ENCODE results near the gene IFT81. TPM values are rescaled to one million over a fixed set of nuclear protein-coding genes. Genes with fewer than 3 reads are reported as not detected.

The IFT81 gene
- total and polyA plus RNA-seq, 2 donors from 2014 or later: 6.5 to 16.6 TPM

GRCh38 chr12:110228756-110229155 lies 104.6 kb downstream of the IFT81 start:
- intact Hi-C loops (cut with DNase I): no loop called here
- H3K4me3 ChIP-seq (ENCODE audit: low read length in 3 of 3): no peak overlapping the region
- no peaks in the 10 kb centered on the region for H3K9me3 ChIP-seq (ENCODE audit: control insufficient read depth in 2 of 3, insufficient read depth in 1 of 3, low read length in 3 of 3)
- H3K36me3 ChIP-seq (ENCODE audit: control insufficient read depth in 2 of 3, insufficient read depth in 3 of 3, low read length in 3 of 3): peaks cover 0 to 3% (median 0%) of the 10 kb centered on the region in 3 donors
- FAIRE-seq: no peak
- H3K9ac ChIP-seq (ENCODE audit: low read length in 3 of 3): no peak overlapping the region
- no peak for TF ChIP-seq CTCF (IDR thresholded peaks at IDR 0.05; ENCODE audit: borderline replicate concordance, extremely low read depth, insufficient read depth)
- no peak for DNase-seq
- H3K4me1 ChIP-seq (ENCODE audit: control insufficient read depth in 2 of 3, insufficient read depth in 2 of 3, low read depth in 1 of 3, low read length in 3 of 3): peaks cover 0 to 13% (median 7%) of the 10 kb centered on the region in 3 donors
- H3K27me3 ChIP-seq (ENCODE audit: control insufficient read depth, insufficient read depth, low read length): no peaks in the 10 kb centered on the region
- H3K27ac ChIP-seq (ENCODE audit: low read depth in 2 of 2, low read length in 2 of 2): no peak overlapping the region

- no peaks in the 10 kb centered on the region for H3K9me3 ChIP-seq (ENCODE audit: control insufficient read depth in 2 of 3, insufficient read depth in 1 of 3, low read length in 3 of 3)
- H3K27ac ChIP-seq (ENCODE audit: low read depth in 2 of 2, low read length in 2 of 2): no peak overlapping the region
- intact Hi-C loops (cut with DNase I): no loop called here
- no peak overlapping the region for H3K9ac ChIP-seq (ENCODE audit: low read length in 3 of 3)
- no peak overlapping the region for H3K4me3 ChIP-seq (ENCODE audit: low read length in 3 of 3)
- peaks cover 0 to 3% (median 0%) of the 10 kb centered on the region in 3 donors for H3K36me3 ChIP-seq (ENCODE audit: control insufficient read depth in 2 of 3, insufficient read depth in 3 of 3, low read length in 3 of 3)
- H3K27me3 ChIP-seq (ENCODE audit: control insufficient read depth, insufficient read depth, low read length): no peaks in the 10 kb centered on the region
- no peak for TF ChIP-seq CTCF (IDR thresholded peaks at IDR 0.05; ENCODE audit: borderline replicate concordance, extremely low read depth, insufficient read depth)
- peaks cover 0 to 12% (median 7%) of the 10 kb centered on the region in 3 donors for H3K4me1 ChIP-seq (ENCODE audit: control insufficient read depth in 2 of 3, insufficient read depth in 2 of 3, low read depth in 1 of 3, low read length in 3 of 3)
- FAIRE-seq (no peak), DNase-seq (no peak)
Observed at GRCh38 chr12:110229409-110229808, 105.3 kb downstream of the IFT81 start.

DNA sequence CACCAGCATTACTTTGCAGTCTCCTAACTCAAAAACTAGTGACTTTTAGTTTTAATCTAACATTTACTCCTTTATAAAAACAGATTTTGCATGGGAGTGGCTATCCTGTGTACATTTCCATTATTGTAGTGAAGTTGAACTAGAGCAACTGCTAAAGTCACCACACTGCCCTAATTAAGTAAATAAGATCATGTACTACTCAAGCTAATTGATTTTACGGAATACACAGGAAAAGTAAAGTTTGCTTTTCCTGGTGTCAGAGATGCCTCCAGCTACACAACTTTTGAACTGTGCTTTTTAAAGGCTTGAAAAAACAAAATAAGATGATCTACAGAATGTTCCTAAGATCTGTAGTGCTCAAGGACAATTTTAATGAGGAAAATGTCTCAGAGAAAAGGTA lies 106.5 kb downstream of the IFT81 start:
- no peak overlapping the region for H3K9ac ChIP-seq (ENCODE audit: low read length in 3 of 3)
- no peak for TF ChIP-seq CTCF (IDR thresholded peaks at IDR 0.05; ENCODE audit: borderline replicate concordance, extremely low read depth, insufficient read depth)
- peaks cover 0 to 5% (median 2%) of the 10 kb centered on the region in 3 donors for H3K4me1 ChIP-seq (ENCODE audit: control insufficient read depth in 2 of 3, insufficient read depth in 2 of 3, low read depth in 1 of 3, low read length in 3 of 3)
- peaks cover 0 to 3% (median 0%) of the 10 kb centered on the region in 3 donors for H3K36me3 ChIP-seq (ENCODE audit: control insufficient read depth in 2 of 3, insufficient read depth in 3 of 3, low read length in 3 of 3)
- intact Hi-C loops (cut with DNase I): no loop called here
- H3K4me3 ChIP-seq (ENCODE audit: low read length in 3 of 3): no peak overlapping the region
- no peak for FAIRE-seq
- no peaks in the 10 kb centered on the region for H3K27me3 ChIP-seq (ENCODE audit: control insufficient read depth, insufficient read depth, low read length)
- H3K9me3 ChIP-seq (ENCODE audit: control insufficient read depth in 2 of 3, insufficient read depth in 1 of 3, low read length in 3 of 3): no peaks in the 10 kb centered on the region
- H3K27ac ChIP-seq (ENCODE audit: low read depth in 2 of 2, low read length in 2 of 2): no peak overlapping the region
- DNase-seq: no peak

All from kidney (tissue), 14 donors.